HepG2 (cell line): Measurements from ENCODE around the gene SRD5A2.
"Not testable (repeated sequence)": the region's sequence is repeated elsewhere in the genome, so short reads cannot be mapped to it uniquely, and the experiment has no call there.

ENCODE experiments used
- CTCF ChIP-seq: sonication (generic); formaldehyde crosslinking; IDR thresholded peaks from 2 replicates; pipeline ENCODE4 v1.5.0; 2020; ENCODE audit warnings: mild to moderate bottlenecking, missing genetic modification reagents, moderate library complexity
- HMGA1 ChIP-seq: sonication (generic); formaldehyde crosslinking; conservative IDR thresholded peaks from 2 replicates; pipeline ENCODE4 v1.4.0; 2020; ENCODE audit warnings: missing genetic modification reagents
- KAT8 ChIP-seq: IDR thresholded peaks from 2 replicates; pipeline ENCODE4 v1.6.1; 2016; ENCODE audit warnings: missing genetic modification reagents, missing compliant biosample characterization
- KDM1A ChIP-seq: IDR thresholded peaks from 2 replicates; pipeline ENCODE4 v1.6.1; 2016; ENCODE audit warnings: missing compliant biosample characterization
- KLF16 ChIP-seq, 2 experiments: sonication (generic) in 1 of 2; formaldehyde crosslinking in 1 of 2; IDR thresholded peaks; 2 replicates each; pipeline versions ENCODE4 v1.6.1 to v1.8.0; 2016 to 2023; ENCODE audit warnings: missing genetic modification reagents in 2 of 2, missing compliant biosample characterization in 1 of 2
- NR2F2 ChIP-seq: IDR thresholded peaks from 2 replicates; pipeline ENCODE4 v1.6.1; 2012; ENCODE audit warnings: low read depth, inconsistent platforms, borderline replicate concordance
- SMAD1 ChIP-seq: sonication (generic); formaldehyde crosslinking; IDR thresholded peaks from 2 replicates; pipeline ENCODE4 v1.4.0; 2020; ENCODE audit warnings: missing genetic modification reagents, low read depth, mild to moderate bottlenecking, borderline replicate concordance
- SMC3 ChIP-seq: IDR thresholded peaks from 2 replicates; pipeline ENCODE4 v1.6.1; 2011; ENCODE audit warnings: low read length, improper control_type of control experiment
- ZNF280D ChIP-seq: sonication (generic); formaldehyde crosslinking; IDR thresholded peaks from 2 replicates; pipeline ENCODE4 v1.5.1; 2020; ENCODE audit warnings: mild to moderate bottlenecking, missing genetic modification reagents
- ZNF3 ChIP-seq: IDR thresholded peaks from 2 replicates; pipeline ENCODE4 v1.7.0; 2017; ENCODE audit warnings: inconsistent platforms
- ZNF747 ChIP-seq: sonication (generic); formaldehyde crosslinking; IDR thresholded peaks from 2 replicates; pipeline ENCODE4 v1.8.1; 2023; ENCODE audit warnings: missing genetic modification reagents, mild to moderate bottlenecking, borderline replicate concordance

- not testable (repeated sequence) for TF ChIP-seq KDM1A; KAT8 (CRISPR knock-in tag); CTCF (CRISPR knock-in tag); ZNF747 (CRISPR knock-in tag); SMAD1; NR2F2; KLF16 (CRISPR knock-in tag; IDR thresholded peaks at IDR 0.05); ZNF280D (CRISPR knock-in tag); ZNF3; HMGA1 (CRISPR knock-in tag); SMC3
Measured at GRCh38 chr2:31496451-31496874, 84.3 kb downstream of the SRD5A2 start.
